Gastroesophageal sphincter (tissue), 4 donors: Measurements from ENCODE around the gene CD226. TPM values are rescaled to one million over a fixed set of nuclear protein-coding genes. Genes with fewer than 3 reads are reported as not detected.

ENCODE experiments used
- ATAC-seq: fragments of 150-250 bp; one replicate; pipeline ENCODE4 v1.9.1; 2016; ENCODE audit warnings: mild to moderate bottlenecking, moderate library complexity
- H3K27ac ChIP-seq, 4 donors: fragments of 200-600 bp; sonication (generic) in 3 of 4; 1 replicate in 3 of 4; 2 replicates in 1 of 4; pipeline ENCODE4 v1.5.1; 2016 to 2019
- H3K27me3 ChIP-seq: fragments of 200-600 bp; sonication (generic); one replicate; pipeline ENCODE4 v1.5.1; 2019
- H3K36me3 ChIP-seq, 2 donors: fragments of 200-600 bp; sonication (generic); one replicate each; pipeline ENCODE4 v1.5.1; 2019; ENCODE audit warnings: control low read depth in 1 of 2
- H3K4me1 ChIP-seq, 3 donors: fragments of 200-600 bp; sonication (generic); 1 replicate in 2 of 3; 2 replicates in 1 of 3; pipeline ENCODE4 v1.5.1; 2016 to 2019; ENCODE audit warnings: control low read depth in 2 of 3
- H3K4me3 ChIP-seq, 2 donors: fragments of 200-600 bp; sonication (generic); one replicate each; pipeline ENCODE4 v1.5.1; 2019; ENCODE audit warnings: mild to moderate bottlenecking in 1 of 2, moderate library complexity in 1 of 2
- H3K9me3 ChIP-seq, 3 donors: fragments of 200-600 bp; sonication (generic); one replicate each; pipeline ENCODE4 v1.5.1; 2017 to 2019; ENCODE audit warnings: control low read depth in 2 of 3
- EP300 ChIP-seq: sonication (generic); formaldehyde crosslinking; IDR thresholded peaks from one replicate; pipeline ENCODE4 v1.6.1; 2017; ENCODE audit warnings: antibody characterized with exemption, mild to moderate bottlenecking
- POLR2A ChIP-seq, 2 donors: fragments of 450-650 bp; IDR thresholded peaks; one replicate each; pipeline ENCODE4 v1.6.1; 2017; ENCODE audit warnings: antibody characterized with exemption in 2 of 2, mild to moderate bottlenecking in 2 of 2, moderate library complexity in 1 of 2
- POLR2AphosphoS5 ChIP-seq: sonication (generic); formaldehyde crosslinking; IDR thresholded peaks from one replicate; pipeline ENCODE4 v1.6.1; 2017; ENCODE audit warnings: antibody characterized with exemption
- WGBS, 2 donors: methylation state at CpG; one replicate each; pipeline ENCODE4 v1.1.5; 2018; ENCODE audit warnings: low coverage in 1 of 2; 5-methylcytosine and 5-hydroxymethylcytosine counted together
- total RNA-seq, 4 donors: library from RNA; depleted of rRNA; stranded (reverse); fragments of >200 nt; gene quantifications; one replicate each; pipeline ENCODE4 v1.1.0, GENCODE V29; 2016
- TF ChIP-seq, protein P1 (sequence below), 4 experiments: fragments of 200-600 bp in 2 of 4; fragments of 450-650 bp in 2 of 4; sonication (generic) in 1 of 4; IDR thresholded peaks; one replicate each; pipeline ENCODE4 v1.5.1; 2017 to 2019; ENCODE audit warnings: antibody characterized with exemption in 4 of 4, mild to moderate bottlenecking in 2 of 4, moderate library complexity in 2 of 4

CD226 gene
- 1 to 10 TPM in 1 of 4 donors, under 1 TPM in 3; 0.66 to 2.8 (median 0.87) TPM for total RNA-seq

DNA sequence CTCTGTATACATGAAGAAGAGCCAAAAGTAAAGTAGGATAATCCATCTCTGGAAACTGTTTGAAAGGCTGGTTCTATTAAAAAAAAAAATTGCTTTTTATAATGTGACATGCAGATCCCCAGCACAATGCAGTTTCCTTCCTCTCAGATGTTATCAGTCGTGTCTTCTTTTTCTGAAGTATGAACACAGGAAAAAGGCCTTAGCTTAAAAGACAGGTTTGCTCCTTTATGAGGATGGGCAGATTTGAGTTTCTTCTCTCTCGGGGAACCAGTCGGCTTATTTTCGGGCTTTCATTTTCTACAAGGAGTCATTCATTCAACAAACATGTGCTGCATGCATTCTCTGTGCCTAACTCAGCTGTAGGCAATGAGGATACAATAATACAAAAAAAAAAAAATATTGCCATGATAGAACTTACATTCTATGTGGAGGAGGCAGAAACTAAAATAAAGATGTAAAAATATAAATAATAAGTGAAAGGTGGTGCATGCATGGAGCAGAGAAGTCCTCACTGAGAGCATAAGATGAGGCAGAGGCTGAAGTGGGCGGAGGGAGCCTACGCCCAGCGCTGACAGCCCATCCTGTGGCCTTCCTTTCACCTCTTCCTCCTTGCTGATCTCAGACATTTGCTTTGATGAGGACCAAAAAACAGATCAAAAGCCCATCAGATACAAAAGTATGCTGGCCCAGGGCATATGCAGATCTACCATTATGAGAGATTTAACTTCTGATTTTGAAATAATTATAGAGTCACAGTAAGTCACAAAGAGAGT lies at the start of gene CD226:
TSS of gene CD226 (minus strand) at position 513 of the 773 bp plus-strand sequence. CDS start at position 46, 467 bp downstream.
- 64 to 67% methylated on average over 7 of the region's 7 CpGs for WGBS, 2 donors
- no peaks in the 10 kb centered on the region for H3K36me3 ChIP-seq
- ATAC-seq: no peak
- no peak within 1 kb of the TSS for H3K4me3 ChIP-seq
- no peaks in the 10 kb centered on the region for H3K9me3 ChIP-seq
- no peaks in the 10 kb centered on the region for H3K4me1 ChIP-seq
- no peaks in the 10 kb centered on the region for H3K27me3 ChIP-seq
- no peak within 1 kb of the TSS for H3K27ac ChIP-seq
- TF ChIP-seq POLR2A (IDR thresholded peaks at IDR 0.05): no peak
- TF ChIP-seq, protein P1, sequence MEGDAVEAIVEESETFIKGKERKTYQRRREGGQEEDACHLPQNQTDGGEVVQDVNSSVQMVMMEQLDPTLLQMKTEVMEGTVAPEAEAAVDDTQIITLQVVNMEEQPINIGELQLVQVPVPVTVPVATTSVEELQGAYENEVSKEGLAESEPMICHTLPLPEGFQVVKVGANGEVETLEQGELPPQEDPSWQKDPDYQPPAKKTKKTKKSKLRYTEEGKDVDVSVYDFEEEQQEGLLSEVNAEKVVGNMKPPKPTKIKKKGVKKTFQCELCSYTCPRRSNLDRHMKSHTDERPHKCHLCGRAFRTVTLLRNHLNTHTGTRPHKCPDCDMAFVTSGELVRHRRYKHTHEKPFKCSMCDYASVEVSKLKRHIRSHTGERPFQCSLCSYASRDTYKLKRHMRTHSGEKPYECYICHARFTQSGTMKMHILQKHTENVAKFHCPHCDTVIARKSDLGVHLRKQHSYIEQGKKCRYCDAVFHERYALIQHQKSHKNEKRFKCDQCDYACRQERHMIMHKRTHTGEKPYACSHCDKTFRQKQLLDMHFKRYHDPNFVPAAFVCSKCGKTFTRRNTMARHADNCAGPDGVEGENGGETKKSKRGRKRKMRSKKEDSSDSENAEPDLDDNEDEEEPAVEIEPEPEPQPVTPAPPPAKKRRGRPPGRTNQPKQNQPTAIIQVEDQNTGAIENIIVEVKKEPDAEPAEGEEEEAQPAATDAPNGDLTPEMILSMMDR (IDR thresholded peaks at IDR 0.05): no peak

DNA sequence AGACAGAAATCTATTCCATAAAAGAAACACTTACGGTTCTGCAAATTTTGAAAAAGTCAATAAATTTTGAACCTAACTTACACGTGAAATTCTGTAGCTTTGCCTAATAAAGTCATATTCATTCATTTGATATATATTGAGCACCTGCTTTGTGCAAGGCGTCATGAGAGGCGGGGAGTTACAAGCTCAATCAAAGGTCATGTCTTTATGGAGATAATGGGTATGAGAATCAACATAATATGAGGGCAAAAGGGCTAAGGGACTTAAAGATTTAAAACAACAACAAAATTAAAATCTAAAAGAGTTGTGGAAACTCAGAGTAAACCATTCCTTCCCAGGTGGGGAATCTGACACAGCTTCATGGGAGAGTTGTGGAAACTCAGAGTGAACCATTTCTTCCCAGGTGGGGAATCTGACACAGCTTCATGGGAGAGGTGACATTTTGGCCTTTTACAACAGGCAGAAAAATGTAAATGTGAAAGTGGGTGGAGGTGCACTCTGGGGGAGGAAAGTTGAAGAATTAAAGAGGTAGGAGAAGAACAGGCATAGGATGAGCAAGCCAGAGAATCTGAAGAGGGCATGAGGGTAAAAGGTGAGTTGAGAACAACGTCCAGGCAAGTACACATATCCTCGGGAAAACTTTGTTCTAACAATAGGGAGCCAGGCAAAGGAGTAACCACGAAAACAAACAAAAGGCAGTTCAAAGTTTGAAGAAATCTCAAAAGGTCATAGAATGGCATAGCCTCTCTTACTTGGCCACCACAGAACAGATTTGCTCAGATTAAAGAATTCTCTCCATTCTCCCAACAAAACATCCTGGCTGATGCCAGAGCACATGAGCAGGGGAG lies 49.5 kb upstream of the CD226 start:
- Histone ChIP-seq H3K4me1 (peaks cover 0 to 8% (median 0%) of the 10 kb centered on the region in 3 donors), H3K4me3 (no peak overlapping the region), H3K27me3 (no peaks in the 10 kb centered on the region), H3K36me3 (peaks cover 0 to 17% of the 10 kb centered on the region in 2 donors), H3K27ac (no peak overlapping the region), H3K9me3 (no peaks in the 10 kb centered on the region)
- WGBS, 2 donors: 69 to 86% methylated on average over 6 to 7 of the region's 7 CpGs
- no peak for ATAC-seq
- no peak for TF ChIP-seq POLR2A (IDR thresholded peaks at IDR 0.05)
- no peak for TF ChIP-seq POLR2AphosphoS5
- TF ChIP-seq, protein P1 (IDR thresholded peaks at IDR 0.05): no peak
- TF ChIP-seq EP300: no peak

DNA sequence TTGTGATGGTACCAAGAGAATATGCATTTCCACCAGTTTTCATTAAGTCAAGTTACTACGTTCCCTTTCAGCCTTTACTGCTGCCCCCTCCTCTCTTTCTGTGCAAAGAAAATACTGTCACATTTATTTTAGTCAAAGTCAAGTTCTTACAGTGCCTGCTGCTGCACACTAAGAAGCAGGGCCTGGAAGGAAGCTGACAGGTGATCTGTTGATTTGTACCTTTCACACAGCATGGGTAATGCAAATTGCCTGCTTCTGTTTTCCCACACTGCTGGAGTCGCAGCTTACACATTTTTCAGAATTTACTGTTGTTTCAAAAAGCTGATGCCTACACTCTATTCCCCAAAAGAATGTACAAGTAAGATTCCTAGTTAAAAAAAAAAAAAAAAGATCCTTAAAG lies 48.7 kb upstream of the CD226 start:
- 81 to 100% methylated on average over 2 of the region's 2 CpGs for WGBS, 2 donors
- H3K36me3 ChIP-seq: peaks cover 0 to 9% of the 10 kb centered on the region in 2 donors
- no peak overlapping the region for H3K4me3 ChIP-seq
- H3K4me1 ChIP-seq: peaks cover 0 to 8% (median 0%) of the 10 kb centered on the region in 3 donors
- no peak overlapping the region for H3K27ac ChIP-seq
- no peaks in the 10 kb centered on the region for H3K9me3 ChIP-seq
- no peak for ATAC-seq
- TF ChIP-seq POLR2A (IDR thresholded peaks at IDR 0.05): no peak
- TF ChIP-seq POLR2AphosphoS5: no peak
- TF ChIP-seq, protein P1 (IDR thresholded peaks at IDR 0.05): no peak
- TF ChIP-seq EP300: no peak
- no peaks in the 10 kb centered on the region for H3K27me3 ChIP-seq

DNA sequence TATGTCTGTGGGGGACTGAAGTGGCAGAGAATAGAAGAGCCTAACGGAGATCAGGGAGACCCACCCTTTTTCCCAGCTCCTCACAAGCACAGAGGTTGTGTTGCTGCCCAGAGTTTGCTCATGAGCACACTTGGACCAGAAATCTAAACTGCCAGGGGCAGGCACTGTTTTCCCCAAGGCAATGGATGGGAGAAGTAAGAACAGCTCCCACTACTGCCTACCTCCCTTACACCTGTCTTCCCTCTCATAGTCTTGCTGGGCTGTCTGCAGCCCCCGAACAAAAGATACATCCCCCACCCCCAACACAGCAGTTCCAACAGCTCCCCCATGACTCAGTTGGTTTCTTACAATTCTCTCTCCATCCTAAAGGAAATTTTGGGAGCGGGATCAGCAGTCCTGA lies 48.1 kb upstream of the CD226 start:
- no peak overlapping the region for H3K27ac ChIP-seq
- H3K4me3 ChIP-seq: no peak overlapping the region
- peaks cover 0 to 8% (median 0%) of the 10 kb centered on the region in 3 donors for H3K4me1 ChIP-seq
- H3K9me3 ChIP-seq: no peaks in the 10 kb centered on the region
- TF ChIP-seq POLR2AphosphoS5: no peak
- TF ChIP-seq, protein P1 (IDR thresholded peaks at IDR 0.05): no peak
- no peak for TF ChIP-seq POLR2A (IDR thresholded peaks at IDR 0.05)
- no peak for TF ChIP-seq EP300
- H3K36me3 ChIP-seq: peaks cover 0 to 4% of the 10 kb centered on the region in 2 donors
- ATAC-seq: no peak
- H3K27me3 ChIP-seq: no peaks in the 10 kb centered on the region
- 73 to 90% methylated on average over 2 to 3 of the region's 3 CpGs for WGBS, 2 donors
